PC-9 (cell line): Measurements from ENCODE around the gene UBN1.

Experiments used
- CTCF ChIP-seq: fragments of 200-600 bp; sonication (generic); conservative IDR thresholded peaks from 2 replicates; pipeline ENCODE4 v1.6.1; 2017; ENCODE audit warnings: mixed run types, antibody characterized with exemption, mild to moderate bottlenecking, moderate library complexity
- EZH2 ChIP-seq: fragments of 200-600 bp; sonication (generic); IDR thresholded peaks from 2 replicates; pipeline ENCODE4 v1.8.0; 2017; ENCODE audit warnings: antibody characterized with exemption, low read depth

- TF ChIP-seq EZH2 (no peak), CTCF (no peak)
Observed at GRCh38 chr16:4860727-4861342, 13.6 kb downstream of the UBN1 start.
